Erythroblast (primary cell): Measurements from ENCODE around the gene UFM1.

ENCODE experiments used
- GATA1 ChIP-seq: IDR thresholded peaks from 2 replicates; pipeline ENCODE4 v1.6.1; 2011; ENCODE audit warnings: low read depth, mild to moderate bottlenecking, control low read depth, low read length, moderate library complexity
- POLR2A ChIP-seq: IDR thresholded peaks from 2 replicates; pipeline ENCODE4 v1.6.1; 2011; ENCODE audit warnings: mild to moderate bottlenecking, low read length

GRCh38 chr13:38386421-38386820, 36.8 kb downstream of the UFM1 start:
- TF ChIP-seq POLR2A (no peak), GATA1 (no peak)
